GM23248 (cell line): ENCODE results near the gene SULT1C4. TPM values are rescaled to one million over a fixed set of nuclear protein-coding genes. Genes with fewer than 3 reads are reported as not detected.

ENCODE experiments used
- DNase-seq: peaks from one replicate; pipeline ENCODE4 v3.0.0-alpha.2; 2015
- H2AFZ ChIP-seq: fragments of 200-600 bp; sonication (generic); 2 replicates; pipeline ENCODE4 v1.6.1; 2016; ENCODE audit warnings: antibody characterized with exemption
- H3F3A ChIP-seq: fragments of 200-600 bp; sonication (generic); 2 replicates; pipeline ENCODE4 v1.6.1; 2016; ENCODE audit warnings: mild to moderate bottlenecking, antibody characterized with exemption, mixed run types; ENCODE audit not compliant: insufficient read depth
- H3K27ac ChIP-seq: fragments of 200-600 bp; sonication (generic); 2 replicates; pipeline ENCODE4 v1.5.1; 2016; ENCODE audit warnings: mild to moderate bottlenecking
- H3K27me3 ChIP-seq: fragments of 200-600 bp; sonication (generic); replicated peaks from 2 replicates; pipeline ENCODE4 v1.6.1; 2016; ENCODE audit warnings: mild to moderate bottlenecking; ENCODE audit not compliant: insufficient read depth
- H3K36me3 ChIP-seq: fragments of 200-600 bp; sonication (generic); 2 replicates; pipeline ENCODE4 v1.6.1; 2016; ENCODE audit warnings: low read depth, mild to moderate bottlenecking
- H3K4me1 ChIP-seq: fragments of 200-600 bp; sonication (generic); 2 replicates; pipeline ENCODE4 v1.6.1; 2016; ENCODE audit warnings: mild to moderate bottlenecking; ENCODE audit not compliant: insufficient read depth
- H3K4me2 ChIP-seq: fragments of 200-600 bp; sonication (generic); one replicate; pipeline ENCODE4 v1.6.1; 2016; ENCODE audit warnings: mild to moderate bottlenecking; ENCODE audit not compliant: unreplicated experiment
- H3K4me3 ChIP-seq: fragments of 200-600 bp; sonication (generic); 2 replicates; pipeline ENCODE4 v1.5.1; 2016; ENCODE audit warnings: mild to moderate bottlenecking
- H3K79me2 ChIP-seq: fragments of 200-600 bp; sonication (generic); 2 replicates; pipeline ENCODE4 v1.6.1; 2016; ENCODE audit warnings: mild to moderate bottlenecking; ENCODE audit not compliant: insufficient read depth
- H3K9ac ChIP-seq: fragments of 200-600 bp; sonication (generic); 2 replicates; pipeline ENCODE4 v1.6.1; 2016; ENCODE audit warnings: mild to moderate bottlenecking
- H3K9me2 ChIP-seq: fragments of 200-600 bp; sonication (generic); 2 replicates; pipeline ENCODE4 v1.6.1; 2016; ENCODE audit warnings: mixed run types, mild to moderate bottlenecking, moderate library complexity; ENCODE audit not compliant: insufficient read depth
- H3K9me3 ChIP-seq: fragments of 200-600 bp; sonication (generic); one replicate; pipeline ENCODE4 v1.6.1; 2017; ENCODE audit warnings: low read depth
- H4K20me1 ChIP-seq: fragments of 200-600 bp; sonication (generic); 2 replicates; pipeline ENCODE4 v1.6.0; 2016; ENCODE audit not compliant: insufficient read depth
- EZH2 ChIP-seq: fragments of 200-600 bp; sonication (generic); IDR thresholded peaks from 2 replicates; pipeline ENCODE4 v1.6.1; 2018; ENCODE audit warnings: antibody characterized with exemption, mild to moderate bottlenecking; ENCODE audit not compliant: insufficient read depth, poor library complexity, severe bottlenecking
- EZH2phosphoT487 ChIP-seq: fragments of 200-600 bp; sonication (generic); IDR thresholded peaks from 2 replicates; pipeline ENCODE4 v1.6.1; 2018; ENCODE audit warnings: antibody characterized with exemption, moderate library complexity, mild to moderate bottlenecking, low read depth; ENCODE audit not compliant: insufficient read depth
- WGBS, 2 experiments: methylation state at CpG; one replicate each; pipeline ENCODE4 v1.1.6; 2015 to 2017; ENCODE audit warnings: low lambda C conversion rate in 2 of 2, low coverage in 1 of 2; ENCODE audit errors: missing lambda C conversion rate in 2 of 2; 5-methylcytosine and 5-hydroxymethylcytosine counted together
- in situ Hi-C: fragments of 300-500 bp; cut with MboI; formaldehyde crosslinking; loops from 2 replicates; pipeline ENCODE4 v1.15.0; 2020
- polyA plus RNA-seq: library from polyadenylated mRNA; unstranded; fragments of >200 nt; fragmentation: Nextera tagmentation; extraction: Ambion mirVana; gene quantifications from 2 replicates; pipeline ENCODE4 v1.2.1, GENCODE V29; 2016
- total RNA-seq: library from RNA; depleted of rRNA; stranded (reverse); fragments of >200 nt; shearing (Covaris generic); gene quantifications from 2 replicates; pipeline ENCODE4 v1.2.3, GENCODE V29; 2014

SULT1C4 gene
- total and polyA plus RNA-seq, 2 experiments from 2014 or later: not detected

DNA sequence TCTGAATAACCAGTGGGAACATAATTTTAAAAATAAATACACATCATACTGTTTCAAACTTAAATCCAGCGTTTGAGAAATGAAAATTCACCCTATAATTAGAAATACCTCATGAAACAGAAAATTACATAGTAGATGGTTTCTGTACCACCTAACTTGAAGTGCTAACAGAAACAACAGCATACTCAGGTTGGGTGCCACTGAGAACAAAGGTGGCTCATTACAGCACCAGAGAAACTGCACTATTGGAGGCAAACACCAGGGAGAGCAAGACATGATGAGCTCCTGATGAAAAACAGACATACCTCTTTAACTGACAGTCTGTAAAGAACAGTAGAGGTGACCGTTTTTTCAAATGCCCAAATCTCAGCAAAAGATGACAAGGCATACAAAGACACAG is 12.6 kb downstream of the SULT1C4 start:
- Histone ChIP-seq H3K4me2 (no peak overlapping the region), H3K79me2 (no peaks in the 10 kb centered on the region), H3K27me3 (no peaks in the 10 kb centered on the region), H3K4me3 (no peak overlapping the region), H3K27ac (no peak overlapping the region), H3K9me3 (no peaks in the 10 kb centered on the region), H3F3A (no peaks in the 10 kb centered on the region), H3K36me3 (no peaks in the 10 kb centered on the region), H3K9me2 (no peaks in the 10 kb centered on the region), H3K9ac (no peak overlapping the region), H3K4me1 (no peaks in the 10 kb centered on the region), H2AFZ (no peak overlapping the region), H4K20me1 (no peaks in the 10 kb centered on the region)
- DNase-seq: no peak
- in situ Hi-C loops: no loop called here
- WGBS, 2 experiments: 16 to 24% methylated on average over 2 of the region's 2 CpGs
- no peak for TF ChIP-seq EZH2
- no peak for TF ChIP-seq EZH2phosphoT487

GRCh38 chr2:108392029-108392428 is 14.3 kb downstream of the SULT1C4 start:
- Histone ChIP-seq H2AFZ (no peak overlapping the region), H3K4me3 (no peak overlapping the region), H3K9me2 (no peaks in the 10 kb centered on the region), H4K20me1 (no peaks in the 10 kb centered on the region), H3K27ac (no peak overlapping the region), H3K9me3 (no peaks in the 10 kb centered on the region), H3K36me3 (no peaks in the 10 kb centered on the region), H3F3A (no peaks in the 10 kb centered on the region), H3K4me1 (no peaks in the 10 kb centered on the region), H3K9ac (no peak overlapping the region), H3K4me2 (no peak overlapping the region), H3K79me2 (no peaks in the 10 kb centered on the region), H3K27me3 (no peaks in the 10 kb centered on the region)
- in situ Hi-C loops: no loop called here
- no peak for TF ChIP-seq EZH2phosphoT487
- 64 to 68% methylated on average over 1 of the region's 1 CpG for WGBS, 2 experiments
- DNase-seq: no peak

GRCh38 chr2:108393197-108393596 is 15.4 kb downstream of the SULT1C4 start:
- in situ Hi-C loops: no loop called here
- Histone ChIP-seq H3K9ac (no peak overlapping the region), H3K27ac (no peak overlapping the region), H3K4me3 (no peak overlapping the region), H3K36me3 (no peaks in the 10 kb centered on the region), H3F3A (no peaks in the 10 kb centered on the region), H3K9me2 (no peaks in the 10 kb centered on the region), H3K4me1 (no peaks in the 10 kb centered on the region), H3K4me2 (no peak overlapping the region), H4K20me1 (no peaks in the 10 kb centered on the region), H3K79me2 (no peaks in the 10 kb centered on the region), H3K9me3 (no peaks in the 10 kb centered on the region), H3K27me3 (no peaks in the 10 kb centered on the region), H2AFZ (no peak overlapping the region)
- DNase-seq: no peak
- TF ChIP-seq EZH2phosphoT487: no peak
- no peak for TF ChIP-seq EZH2

DNA sequence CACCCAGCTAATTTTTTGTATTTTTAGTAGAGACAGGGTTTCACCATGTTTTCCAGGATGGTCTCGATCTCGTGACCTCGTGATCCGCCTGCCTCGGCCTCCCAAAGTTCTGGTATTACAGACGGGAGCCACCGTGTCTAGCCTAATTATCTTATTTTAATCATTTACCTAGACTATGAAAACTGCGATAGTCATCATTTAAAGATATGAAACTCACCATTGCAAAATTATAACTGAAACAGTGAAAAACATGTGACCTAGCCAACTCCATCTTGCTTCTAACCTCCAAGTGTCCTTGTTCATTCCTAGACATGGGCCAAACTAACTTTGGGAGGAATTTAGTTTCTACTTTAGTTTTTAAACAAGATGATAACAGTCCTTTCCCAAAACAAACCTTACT is 17.4 kb downstream of the SULT1C4 start:
- Histone ChIP-seq H3K79me2 (no peaks in the 10 kb centered on the region), H2AFZ (no peak overlapping the region), H3K9ac (no peak overlapping the region), H3F3A (no peaks in the 10 kb centered on the region), H3K4me2 (no peak overlapping the region), H3K9me3 (no peaks in the 10 kb centered on the region), H3K9me2 (no peaks in the 10 kb centered on the region), H3K4me1 (no peaks in the 10 kb centered on the region), H4K20me1 (no peaks in the 10 kb centered on the region), H3K4me3 (no peak overlapping the region), H3K36me3 (no peaks in the 10 kb centered on the region), H3K27me3 (no peaks in the 10 kb centered on the region), H3K27ac (no peak overlapping the region)
- 86 to 93% methylated on average over 8 of the region's 8 CpGs for WGBS, 2 experiments
- TF ChIP-seq EZH2 (no peak), EZH2phosphoT487 (no peak)
- no peak for DNase-seq
- in situ Hi-C loops: no loop called here

DNA sequence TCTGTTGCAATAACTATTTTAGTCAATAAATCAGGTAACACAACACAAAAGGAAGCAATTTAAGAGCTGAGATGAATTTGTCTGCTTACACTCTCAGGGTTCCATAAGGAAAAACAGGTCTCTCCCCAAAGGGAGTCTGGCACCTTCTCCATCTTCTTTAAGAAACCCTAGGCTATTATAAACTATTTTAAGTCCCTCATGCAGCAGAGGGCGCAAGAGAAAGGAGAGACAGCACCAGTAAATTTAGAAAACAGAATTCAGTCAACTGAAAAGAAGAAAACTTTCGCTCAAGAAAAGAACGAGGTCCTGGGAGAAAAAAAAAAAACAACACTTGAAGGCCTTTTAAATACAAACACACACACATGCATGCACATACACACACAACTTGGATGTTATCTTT is 19.1 kb downstream of the SULT1C4 start:
- Histone ChIP-seq H3K9me3 (no peaks in the 10 kb centered on the region), H3K4me3 (no peak overlapping the region), H3K27ac (no peak overlapping the region), H3K9ac (no peak overlapping the region), H3K9me2 (no peaks in the 10 kb centered on the region), H3K79me2 (no peaks in the 10 kb centered on the region), H3K27me3 (no peaks in the 10 kb centered on the region), H3K4me2 (no peak overlapping the region), H4K20me1 (no peaks in the 10 kb centered on the region), H3K36me3 (no peaks in the 10 kb centered on the region), H2AFZ (no peak overlapping the region), H3K4me1 (no peaks in the 10 kb centered on the region), H3F3A (no peaks in the 10 kb centered on the region)
- 46 to 66% methylated on average over 3 of the region's 3 CpGs for WGBS, 2 experiments
- in situ Hi-C loops: no loop called here
- no peak for TF ChIP-seq EZH2
- TF ChIP-seq EZH2phosphoT487: no peak
- DNase-seq: peak; percentile 66
